Mammary epithelial cell (primary cell): ENCODE measurements around the gene LAYN.

Source experiments
- CTCF ChIP-seq, 2 donors: IDR thresholded peaks in 1 of 2; conservative IDR thresholded peaks in 1 of 2; 2 replicates each; pipeline ENCODE4 v1.5.1; 2011 to 2012; ENCODE audit warnings: inconsistent platforms in 2 of 2, low read length in 2 of 2, mild to moderate bottlenecking in 2 of 2, control low read depth in 1 of 2, low read depth in 1 of 2; ENCODE audit not compliant: insufficient read depth in 1 of 2; ENCODE audit errors: extremely low read depth in 1 of 2
- EZH2 ChIP-seq: IDR thresholded peaks from 2 replicates; pipeline ENCODE4 v1.6.1; 2012; ENCODE audit warnings: low read length, inconsistent platforms, borderline replicate concordance

- TF ChIP-seq CTCF (conservative IDR thresholded peaks at IDR 0.05 in 1 of 2, IDR thresholded peaks at IDR 0.05 in 1 of 2; ENCODE audit: extremely low read depth in 1 of 2, insufficient read depth in 1 of 2, low read depth in 1 of 2, low read length in 2 of 2) = no peak
- TF ChIP-seq EZH2 = no peak
Observed at GRCh38 chr11:111510311-111510710, 30.2 kb upstream of the LAYN start.
